Loucy (cell line): ENCODE data around the gene RCAN2.

Source experiments
- CTCF ChIP-seq: fragments of 200-600 bp; sonication (generic); conservative IDR thresholded peaks from 2 replicates; pipeline ENCODE4 v1.5.1; 2014; ENCODE audit warnings: mild to moderate bottlenecking, antibody characterized with exemption, low read length
- EZH2phosphoT487 ChIP-seq: fragments of 200-600 bp; IDR thresholded peaks from 2 replicates; pipeline ENCODE4 v1.6.1; 2018; ENCODE audit warnings: antibody characterized with exemption, mild to moderate bottlenecking, moderate library complexity, borderline replicate concordance

GRCh38 chr6:46287043-46287442, 204.2 kb downstream of the RCAN2 start:
- TF ChIP-seq CTCF (no peak), EZH2phosphoT487 (no peak)
